Measurements from ENCODE around the gene RPUSD1.
"Not testable (repeated sequence)": the region's sequence is repeated elsewhere in the genome, so short reads cannot be mapped to it uniquely, and the experiment has no call there.

Gene RPUSD1

GRCh38 chr16:764184-764750 lies 23.9 kb downstream of the RPUSD1 start:
- no peak for DNase-seq

GRCh38 chr16:763369-764183 lies 24.6 kb downstream of the RPUSD1 start:
- no peak for DNase-seq

GRCh38 chr16:762595-763268 lies 25.4 kb downstream of the RPUSD1 start:
- DNase-seq = no peak

- no peak for DNase-seq
Observed at GRCh38 chr16:761625-762513, 26.3 kb downstream of the RPUSD1 start.

- DNase-seq = no peak
Observed at GRCh38 chr16:760545-761343, 27.4 kb downstream of the RPUSD1 start, which contains the start of gene MSLN. MSLN (plus strand) TSS chr16:760734; CDS start chr16:762681, 1,947 bp downstream.

GRCh38 chr16:760065-760464 lies 28.1 kb downstream of the RPUSD1 start:
- DNase-seq = no peak

GRCh38 chr16:759110-759910 lies 28.9 kb downstream of the RPUSD1 start:
- no peak for DNase-seq

- DNase-seq = no peak
Observed at GRCh38 chr16:756428-756827, 31.8 kb downstream of the RPUSD1 start.

- no peak for DNase-seq
Observed at GRCh38 chr16:754656-755055, 33.5 kb downstream of the RPUSD1 start.

GRCh38 chr16:754121-754607 lies 34.0 kb downstream of the RPUSD1 start:
- DNase-seq = not testable (repeated sequence)

GRCh38 chr16:752007-752312 lies 36.2 kb downstream of the RPUSD1 start:
- DNase-seq = peak in 1 of 2 experiments; percentile 45

GRCh38 chr16:751152-752006 lies 36.8 kb downstream of the RPUSD1 start:
- no peak for DNase-seq

- no peak for DNase-seq
Observed at GRCh38 chr16:750485-750884, 37.7 kb downstream of the RPUSD1 start.

GRCh38 chr16:749010-749409 lies 39.2 kb downstream of the RPUSD1 start:
- no peak for DNase-seq

GRCh38 chr16:747978-748746 lies 40.0 kb downstream of the RPUSD1 start:
- no peak for DNase-seq

- DNase-seq = no peak
Observed at GRCh38 chr16:746637-747036, 41.5 kb downstream of the RPUSD1 start.

GRCh38 chr16:745739-746138 lies 42.4 kb downstream of the RPUSD1 start:
- peak in 1 of 2 experiments; percentile 63 for DNase-seq

GRCh38 chr16:743794-744500 lies 44.2 kb downstream of the RPUSD1 start:
- DNase-seq = no peak

GRCh38 chr16:742894-743293 lies 45.3 kb downstream of the RPUSD1 start:
- DNase-seq = not testable (repeated sequence)
